ENCODE measurements around the gene PTCHD1. TPM values are rescaled to one million over a fixed set of nuclear protein-coding genes. Genes with fewer than 3 reads are reported as not detected.

PTCHD1 gene
- total and polyA plus RNA-seq, 10 donors = 0.07 to 0.89 (median 0.42) TPM

DNA sequence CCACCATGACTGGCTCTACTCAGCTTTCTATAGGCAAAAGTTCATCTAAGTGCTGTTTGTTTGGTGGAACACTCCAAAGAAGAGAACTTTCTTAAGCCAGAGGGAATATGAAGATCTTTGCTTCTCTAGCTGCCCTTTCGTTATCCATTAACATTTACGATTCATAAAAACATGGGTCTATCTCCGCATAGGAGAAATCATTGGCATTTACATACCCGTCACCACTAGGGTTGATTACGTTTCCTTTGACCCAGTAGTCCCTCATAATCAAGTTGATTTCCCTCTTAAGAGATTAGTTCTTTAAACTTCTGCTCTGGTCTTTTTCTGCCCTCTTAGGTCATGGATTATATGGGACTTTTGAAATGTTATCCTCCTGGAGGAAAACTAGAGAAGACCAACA is 57.5 kb downstream of the PTCHD1 start:
- no peak overlapping the region for H3K4me3 ChIP-seq
- H3K36me3 ChIP-seq = no peaks in the 10 kb centered on the region
- H3K4me1 ChIP-seq = no peaks in the 10 kb centered on the region
- TF ChIP-seq, protein P1, sequence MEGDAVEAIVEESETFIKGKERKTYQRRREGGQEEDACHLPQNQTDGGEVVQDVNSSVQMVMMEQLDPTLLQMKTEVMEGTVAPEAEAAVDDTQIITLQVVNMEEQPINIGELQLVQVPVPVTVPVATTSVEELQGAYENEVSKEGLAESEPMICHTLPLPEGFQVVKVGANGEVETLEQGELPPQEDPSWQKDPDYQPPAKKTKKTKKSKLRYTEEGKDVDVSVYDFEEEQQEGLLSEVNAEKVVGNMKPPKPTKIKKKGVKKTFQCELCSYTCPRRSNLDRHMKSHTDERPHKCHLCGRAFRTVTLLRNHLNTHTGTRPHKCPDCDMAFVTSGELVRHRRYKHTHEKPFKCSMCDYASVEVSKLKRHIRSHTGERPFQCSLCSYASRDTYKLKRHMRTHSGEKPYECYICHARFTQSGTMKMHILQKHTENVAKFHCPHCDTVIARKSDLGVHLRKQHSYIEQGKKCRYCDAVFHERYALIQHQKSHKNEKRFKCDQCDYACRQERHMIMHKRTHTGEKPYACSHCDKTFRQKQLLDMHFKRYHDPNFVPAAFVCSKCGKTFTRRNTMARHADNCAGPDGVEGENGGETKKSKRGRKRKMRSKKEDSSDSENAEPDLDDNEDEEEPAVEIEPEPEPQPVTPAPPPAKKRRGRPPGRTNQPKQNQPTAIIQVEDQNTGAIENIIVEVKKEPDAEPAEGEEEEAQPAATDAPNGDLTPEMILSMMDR (IDR thresholded peaks at IDR 0.05 in 8 of 11, conservative IDR thresholded peaks at IDR 0.05 in 3 of 11) = no peak
- H3K27me3 ChIP-seq (replicated peaks in 1 of 7) = no peaks in the 10 kb centered on the region
- no peak overlapping the region for H3K27ac ChIP-seq
- DNase-seq = no peak
- WGBS, 5 donors = 80 to 92% (median 89%) methylated on average over 5 of the region's 5 CpGs
- intact Hi-C loops (cut with DNase I; ENCODE audit: low total_unique reads) = no loop called here
- no peaks in the 10 kb centered on the region for H3K9me3 ChIP-seq

DNA sequence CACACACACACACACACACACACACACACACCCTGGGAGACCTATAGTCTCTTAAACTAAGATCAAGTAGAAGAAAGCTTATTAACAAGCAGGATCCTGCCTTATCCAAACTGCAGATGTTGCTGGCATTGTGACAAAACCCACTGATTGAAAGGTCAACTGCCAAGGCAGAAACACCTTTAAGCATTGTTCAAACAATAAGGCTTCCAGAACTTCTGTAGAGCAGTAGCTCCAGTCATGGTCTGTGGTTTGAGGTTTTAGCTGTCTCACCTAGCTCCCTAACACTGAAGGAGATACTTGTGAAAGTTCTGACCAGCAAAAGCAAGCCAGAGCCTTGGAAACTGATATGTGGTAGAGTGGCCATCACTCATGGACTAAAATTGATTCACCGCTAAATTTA is 59.8 kb downstream of the PTCHD1 start:
- WGBS, 5 donors = 90 to 100% (median 94%) methylated on average over 1 of the region's 1 CpG
- Histone ChIP-seq H3K27me3 (replicated peaks in 1 of 7) (peaks cover 0 to 8% (median 0%) of the 10 kb centered on the region in 7 donors), H3K4me3 (no peak overlapping the region), H3K4me1 (no peaks in the 10 kb centered on the region), H3K27ac (no peak overlapping the region), H3K9me3 (no peaks in the 10 kb centered on the region), H3K36me3 (no peaks in the 10 kb centered on the region)
- intact Hi-C loops (cut with DNase I; ENCODE audit: low total_unique reads) = no loop called here
- TF ChIP-seq POLR2AphosphoS5 (IDR thresholded peaks at IDR 0.05) = no peak
- no peak for TF ChIP-seq POLR2A (IDR thresholded peaks at IDR 0.05)
- TF ChIP-seq, protein P1 (IDR thresholded peaks at IDR 0.05 in 8 of 11, conservative IDR thresholded peaks at IDR 0.05 in 3 of 11) = no peak
- DNase-seq = no peak

DNA sequence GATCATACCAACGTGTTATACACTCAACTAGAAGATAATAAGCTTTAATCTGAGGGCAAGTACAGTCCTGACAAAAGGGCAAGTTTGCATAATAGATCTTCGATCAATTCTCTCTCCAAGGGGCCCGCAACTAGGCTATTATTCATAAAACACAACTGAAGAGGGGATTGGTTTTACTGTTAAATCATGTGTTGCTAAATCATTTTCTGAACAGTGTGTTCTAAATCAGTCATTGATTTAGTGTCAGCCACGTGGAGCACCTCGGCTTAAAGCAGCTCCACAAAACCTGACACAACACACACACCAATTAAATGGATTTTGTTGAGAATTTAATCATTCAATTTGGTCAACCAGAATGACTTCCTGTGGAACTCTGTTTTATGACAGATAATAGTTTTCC is 61.6 kb downstream of the PTCHD1 start:
- TF ChIP-seq, protein P1 (IDR thresholded peaks at IDR 0.05 in 8 of 11, conservative IDR thresholded peaks at IDR 0.05 in 3 of 11) = no peak
- no peak for TF ChIP-seq POLR2A (IDR thresholded peaks at IDR 0.05)
- TF ChIP-seq POLR2AphosphoS5 (IDR thresholded peaks at IDR 0.05) = no peak
- DNase-seq = no peak
- H3K4me1 ChIP-seq = no peaks in the 10 kb centered on the region
- WGBS, 5 donors = 72 to 92% (median 77%) methylated on average over 5 of the region's 5 CpGs
- H3K4me3 ChIP-seq = no peak overlapping the region
- H3K27ac ChIP-seq = no peak overlapping the region
- H3K9me3 ChIP-seq = no peaks in the 10 kb centered on the region
- H3K27me3 ChIP-seq (replicated peaks in 1 of 7) = peaks cover 0 to 8% (median 0%) of the 10 kb centered on the region in 7 donors
- no peaks in the 10 kb centered on the region for H3K36me3 ChIP-seq
- intact Hi-C loops (cut with DNase I; ENCODE audit: low total_unique reads) = no loop called here

DNA sequence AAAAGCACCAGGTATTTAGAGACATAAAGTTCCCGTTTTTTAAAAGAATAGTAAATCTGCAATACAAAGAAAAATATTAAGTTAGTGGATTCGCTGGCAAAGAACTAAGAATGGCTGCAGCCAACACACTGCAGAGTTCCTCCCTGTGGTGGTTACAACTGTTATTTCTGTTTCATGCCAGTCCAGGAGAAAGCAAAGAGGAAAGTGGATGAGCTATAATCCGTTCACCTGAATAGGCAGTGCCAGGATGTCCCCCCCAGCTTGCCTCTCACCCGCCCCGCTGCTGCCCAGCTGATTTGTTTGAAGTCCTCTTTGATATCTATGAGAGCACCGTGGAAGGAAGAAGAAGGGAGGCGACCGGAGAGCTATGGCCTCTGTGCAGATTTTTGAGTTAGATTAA is 63.9 kb downstream of the PTCHD1 start:
- 65 to 90% (median 81%) methylated on average over 8 of the region's 8 CpGs for WGBS, 5 donors
- DNase-seq = no peak
- Histone ChIP-seq H3K27me3 (replicated peaks in 1 of 7) (peaks cover 0 to 8% (median 0%) of the 10 kb centered on the region in 7 donors), H3K4me1 (no peaks in the 10 kb centered on the region), H3K27ac (no peak overlapping the region), H3K9me3 (no peaks in the 10 kb centered on the region), H3K36me3 (no peaks in the 10 kb centered on the region), H3K4me3 (no peak overlapping the region)
- TF ChIP-seq POLR2AphosphoS5 (IDR thresholded peaks at IDR 0.05) (no peak), POLR2A (IDR thresholded peaks at IDR 0.05) (no peak)
- TF ChIP-seq, protein P1 (IDR thresholded peaks at IDR 0.05 in 8 of 11, conservative IDR thresholded peaks at IDR 0.05 in 3 of 11) = no peak
- intact Hi-C loops (cut with DNase I; ENCODE audit: low total_unique reads) = no loop called here
